Raji (cell line): Measurements from ENCODE around the gene LMTK2.

ENCODE experiments used
- POLR2A ChIP-seq: IDR thresholded peaks from 2 replicates; pipeline ENCODE4 v1.6.1; 2011; ENCODE audit warnings: low read depth, low read length, control low read depth; ENCODE audit not compliant: insufficient read depth

The LMTK2 gene

DNA sequence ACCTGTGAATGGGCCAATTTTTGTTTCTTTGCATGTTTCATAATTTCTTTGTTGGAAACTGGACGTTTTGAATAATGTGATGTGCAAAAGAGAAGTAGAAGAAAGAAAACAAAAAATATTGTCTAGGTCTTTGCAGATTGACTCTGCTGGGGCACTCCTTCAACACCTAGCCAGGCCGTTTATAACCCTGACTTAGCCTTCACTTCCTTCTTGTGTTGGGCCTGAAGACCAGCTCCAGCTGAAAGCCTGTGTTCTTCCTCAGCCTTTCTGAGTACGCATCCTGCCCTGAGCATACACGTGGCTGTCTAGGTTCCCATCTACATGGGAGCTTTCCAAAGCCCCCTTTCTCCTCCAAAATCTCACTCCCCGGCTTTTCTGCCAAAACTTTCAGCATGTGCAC is 41.9 kb downstream of the LMTK2 start:
- no peak for TF ChIP-seq POLR2A

DNA sequence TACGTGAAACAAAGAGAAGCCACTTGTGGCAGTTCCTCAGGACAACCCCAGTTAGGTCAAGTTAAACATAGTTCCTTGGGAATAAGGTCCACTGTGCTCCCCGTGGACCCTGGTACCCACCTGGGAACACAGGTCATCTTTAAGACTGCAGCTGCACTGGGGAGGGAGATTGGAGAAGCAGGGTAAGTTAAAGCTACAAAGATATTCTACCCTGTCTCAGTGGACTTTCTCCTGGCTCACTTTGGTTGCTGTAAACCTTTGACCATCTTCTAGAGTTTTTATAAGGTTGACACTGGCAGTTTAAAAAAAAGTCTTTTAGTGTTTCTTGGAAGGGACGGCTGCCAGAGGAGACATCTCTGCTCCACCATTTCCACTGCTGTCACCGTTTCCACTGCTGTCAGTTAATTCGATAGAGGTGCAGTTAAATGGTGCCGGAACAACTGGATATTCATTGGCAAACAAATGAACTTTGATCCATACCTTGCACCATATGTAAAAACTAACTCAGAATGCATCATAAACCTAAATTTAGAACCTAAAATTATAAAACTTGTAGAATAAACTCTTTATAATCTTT is 42.5 kb downstream of the LMTK2 start:
- no peak for TF ChIP-seq POLR2A

DNA sequence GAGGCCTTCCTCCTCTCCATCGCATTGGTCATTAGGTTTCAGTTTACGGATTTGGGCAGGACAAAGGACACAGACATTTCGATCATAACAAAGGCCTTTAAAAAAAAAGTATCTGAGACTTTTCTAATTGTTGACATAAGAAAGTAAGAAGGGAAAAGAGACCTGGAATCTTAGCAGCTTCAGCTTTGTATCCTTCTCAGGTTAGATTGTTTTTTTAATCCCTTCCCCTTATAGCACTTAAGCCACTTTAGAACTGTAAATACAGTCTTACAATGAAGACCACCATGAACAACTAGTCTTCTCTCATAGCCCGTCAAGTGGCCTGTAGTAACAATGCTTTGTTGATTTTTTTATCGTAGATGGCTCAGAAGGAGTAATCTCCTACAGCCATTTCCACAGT is 45.2 kb downstream of the LMTK2 start:
- no peak for TF ChIP-seq POLR2A

- TF ChIP-seq POLR2A, result no peak
Measured at GRCh38 chr7:98156700-98157099, 50.0 kb downstream of the LMTK2 start.

DNA sequence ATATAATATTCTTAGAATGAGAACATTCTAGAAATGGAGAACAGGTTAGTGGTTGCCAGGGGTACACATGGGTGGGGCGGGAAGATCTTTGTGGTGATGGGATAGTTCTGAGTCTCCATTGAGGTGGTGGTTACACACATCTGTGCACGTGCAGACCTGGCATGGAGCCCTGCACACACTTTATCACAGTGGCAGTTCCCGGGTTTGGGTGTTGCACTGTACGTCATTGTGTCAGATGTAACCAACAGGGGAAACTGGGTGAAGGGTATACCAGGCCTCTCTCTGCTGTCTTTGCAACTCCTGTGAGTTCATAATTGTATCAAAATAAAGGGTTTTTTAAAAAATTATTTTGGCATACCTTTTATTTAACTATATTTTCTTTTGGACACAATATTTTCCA is 51.1 kb downstream of the LMTK2 start:
- no peak for TF ChIP-seq POLR2A

GRCh38 chr7:98162758-98163157 is 56.1 kb downstream of the LMTK2 start:
- TF ChIP-seq POLR2A, result no peak

- no peak for TF ChIP-seq POLR2A
Measured at GRCh38 chr7:98163269-98163668, 56.6 kb downstream of the LMTK2 start.

- no peak for TF ChIP-seq POLR2A
Measured at GRCh38 chr7:98163704-98164494, 57.2 kb downstream of the LMTK2 start.

DNA sequence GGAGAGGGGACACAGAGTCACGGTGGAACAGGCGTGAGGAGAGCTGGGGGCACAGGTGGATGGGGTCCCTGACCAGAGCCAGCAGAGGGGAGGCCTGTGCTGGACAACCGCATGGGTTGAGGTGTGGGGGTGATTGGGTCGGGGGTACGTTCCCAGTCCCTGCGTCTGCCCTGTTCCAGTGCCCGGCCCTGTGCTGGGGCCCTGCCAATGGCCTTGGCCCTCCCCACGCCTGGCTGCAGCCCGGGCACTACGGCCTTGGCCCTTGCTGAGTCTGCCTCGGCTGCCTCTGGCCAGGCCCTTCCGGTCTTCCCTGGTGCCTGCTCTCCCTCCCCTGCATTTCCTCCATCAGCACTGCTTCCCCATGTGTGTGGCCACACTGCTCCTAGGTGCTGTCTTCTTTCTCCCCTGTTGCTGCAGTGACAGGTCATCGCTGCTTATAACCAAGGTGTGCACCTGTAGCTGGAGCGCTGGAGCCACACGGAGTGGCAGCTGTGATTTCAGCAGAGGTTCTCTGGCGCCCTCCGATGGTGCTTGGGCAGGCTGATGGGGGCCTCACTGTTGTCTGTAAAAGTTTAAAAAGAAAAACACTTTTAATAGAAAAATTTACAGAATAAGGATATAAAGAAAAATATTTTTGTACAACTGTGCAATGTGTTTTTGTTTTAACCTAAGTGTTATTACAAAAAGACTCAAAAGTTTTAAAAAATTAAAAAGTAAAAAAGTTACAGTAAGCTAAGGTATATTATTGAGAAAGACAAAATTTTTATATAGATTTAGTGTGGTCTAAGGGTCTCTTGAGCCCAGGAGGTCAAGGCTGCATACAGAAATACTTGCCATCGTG is 59.4 kb downstream of the LMTK2 start:
- TF ChIP-seq POLR2A, result no peak

GRCh38 chr7:98166668-98166970 is 60.0 kb downstream of the LMTK2 start:
- no peak for TF ChIP-seq POLR2A

DNA sequence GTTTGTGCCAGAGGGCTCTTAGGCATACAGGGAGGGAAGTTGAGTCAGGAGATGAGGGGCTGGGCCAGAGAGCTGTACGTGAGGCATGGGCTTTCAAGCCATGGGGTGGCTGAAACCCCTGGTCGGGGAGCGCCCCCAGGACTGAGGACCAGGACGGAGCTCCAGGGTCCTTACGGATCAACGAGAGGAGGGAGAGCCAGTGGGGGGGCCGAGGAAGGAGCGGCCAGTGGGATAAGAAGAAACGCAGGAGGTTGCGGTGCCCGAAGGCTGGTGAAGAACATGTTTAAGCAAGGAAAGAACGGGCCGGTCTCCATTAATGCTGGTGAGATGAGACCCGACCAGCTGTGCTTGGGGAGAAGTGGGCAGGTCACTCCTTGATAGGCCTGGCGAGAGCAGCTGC is 61.0 kb downstream of the LMTK2 start:
- TF ChIP-seq POLR2A, result no peak

GRCh38 chr7:98168181-98168903 is 61.7 kb downstream of the LMTK2 start:
- TF ChIP-seq POLR2A, result no peak

GRCh38 chr7:98168904-98169621 is 62.4 kb downstream of the LMTK2 start:
- TF ChIP-seq POLR2A, result no peak

- no peak for TF ChIP-seq POLR2A
Measured at GRCh38 chr7:98170966-98171365, 64.3 kb downstream of the LMTK2 start.

GRCh38 chr7:98171449-98171848 is 64.8 kb downstream of the LMTK2 start:
- no peak for TF ChIP-seq POLR2A
